ENCODE data around the gene TEX48. TPM values are rescaled to one million over a fixed set of nuclear protein-coding genes. Genes with fewer than 3 reads are reported as not detected.

Gene TEX48
- total and polyA plus RNA-seq, 5 donors from 2014 or later: not detected

GRCh38 chr9:114693248-114693855, 11.4 kb upstream of the TEX48 start:
- Mint-ChIP-seq H3K27me3 (peaks cover 47% of the 10 kb centered on the region), H3K4me1 (peaks cover 0 to 41% (median 30%) of the 10 kb centered on the region in 4 donors), H3K4me3 (no peak overlapping the region), H3K36me3 (no peaks in the 10 kb centered on the region), H3K27ac (no peak overlapping the region), H3K9me3 (no peaks in the 10 kb centered on the region)
- Histone ChIP-seq H3K27ac (ENCODE audit: insufficient read depth, low read length, poor library complexity, severe bottlenecking) (no peak overlapping the region), H3K27me3 (ENCODE audit: control insufficient read depth, insufficient read depth, low read length) (peaks cover 13% of the 10 kb centered on the region), H3K36me3 (ENCODE audit: control insufficient read depth, insufficient read depth, low read length) (no peaks in the 10 kb centered on the region), H3K4me3 (ENCODE audit: low read depth, low read length) (no peak overlapping the region), H3K9me3 (ENCODE audit: control insufficient read depth in 2 of 2, low read length in 2 of 2) (no peaks in the 10 kb centered on the region), H3K4me1 (ENCODE audit: control insufficient read depth, insufficient read depth, low read length, poor library complexity, severe bottlenecking) (peaks cover 24% of the 10 kb centered on the region)
- ATAC-seq (ENCODE audit: low read depth in 2 of 2) (no peak), DNase-seq (no peak)

GRCh38 chr9:114691956-114692295, 9.9 kb upstream of the TEX48 start:
- no peaks in the 10 kb centered on the region for H3K9me3 Mint-ChIP-seq
- Histone ChIP-seq H3K27me3 (ENCODE audit: control insufficient read depth, insufficient read depth, low read length) (peaks cover 13% of the 10 kb centered on the region), H3K9me3 (ENCODE audit: control insufficient read depth in 2 of 2, low read length in 2 of 2) (no peaks in the 10 kb centered on the region), H3K4me1 (ENCODE audit: control insufficient read depth, insufficient read depth, low read length, poor library complexity, severe bottlenecking) (peaks cover 16% of the 10 kb centered on the region), H3K4me3 (ENCODE audit: low read depth, low read length) (no peak overlapping the region), H3K27ac (ENCODE audit: insufficient read depth, low read length, poor library complexity, severe bottlenecking) (no peak overlapping the region), H3K36me3 (ENCODE audit: control insufficient read depth, insufficient read depth, low read length) (no peaks in the 10 kb centered on the region)
- no peaks in the 10 kb centered on the region for H3K36me3 Mint-ChIP-seq
- peaks cover 48% of the 10 kb centered on the region for H3K27me3 Mint-ChIP-seq
- DNase-seq: no peak
- ATAC-seq (ENCODE audit: low read depth in 2 of 2): no peak
- peak overlapping the region in 1 of 4 donors; percentile 59 for H3K4me3 Mint-ChIP-seq
- H3K27ac Mint-ChIP-seq: peak overlapping the region in 1 of 3 donors; percentile 89
- peaks cover 2 to 28% (median 17%) of the 10 kb centered on the region in 4 donors for H3K4me1 Mint-ChIP-seq

DNA sequence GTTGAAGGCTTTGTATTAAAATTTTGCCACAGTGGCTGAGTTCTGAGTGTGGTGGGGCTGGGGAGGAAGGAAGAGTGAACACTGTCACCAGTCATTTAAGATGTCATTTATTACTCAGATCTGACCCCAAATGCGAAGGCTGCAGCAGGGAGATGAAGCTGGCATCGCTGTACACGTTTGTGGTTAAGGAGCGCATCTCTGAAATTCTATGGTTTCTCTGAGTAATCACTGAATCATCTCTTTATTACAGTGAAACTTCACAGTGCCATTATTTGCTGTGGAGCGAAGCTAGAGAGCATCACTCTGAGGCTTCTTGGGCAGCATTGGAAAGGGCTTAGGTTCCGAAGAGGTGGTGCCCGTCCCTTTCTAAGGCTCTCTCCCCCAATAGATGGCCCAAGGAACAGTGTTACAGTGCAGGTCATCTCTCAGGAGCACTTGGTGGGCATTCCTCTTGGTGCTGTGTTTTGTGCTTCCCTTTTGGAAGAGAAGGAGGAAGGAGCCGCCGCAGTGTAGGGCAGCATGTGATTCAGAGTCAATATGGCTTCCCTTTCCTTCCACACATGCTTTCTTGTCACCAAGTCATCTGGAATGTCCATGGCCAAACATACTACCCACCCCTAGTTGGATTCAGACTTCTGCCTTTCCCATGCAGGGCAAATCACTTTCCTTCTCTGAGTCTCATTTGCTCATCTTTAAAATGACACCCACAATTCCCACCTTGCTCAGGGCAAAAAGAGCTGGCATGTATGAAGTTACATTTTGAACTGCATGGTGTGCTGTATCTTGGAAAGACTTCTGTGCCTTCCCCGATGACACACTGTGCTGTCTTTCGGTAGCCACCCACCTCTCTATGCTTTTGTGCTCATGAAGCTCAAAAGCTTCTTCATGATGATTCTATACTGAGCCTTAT, 9.3 kb upstream of the TEX48 start:
- Mint-ChIP-seq H3K9me3 (no peaks in the 10 kb centered on the region), H3K4me1 (peaks cover 4 to 21% (median 15%) of the 10 kb centered on the region in 4 donors)
- peak overlapping the region; percentile 69 for H3K4me3 ChIP-seq (ENCODE audit: low read depth, low read length)

DNA sequence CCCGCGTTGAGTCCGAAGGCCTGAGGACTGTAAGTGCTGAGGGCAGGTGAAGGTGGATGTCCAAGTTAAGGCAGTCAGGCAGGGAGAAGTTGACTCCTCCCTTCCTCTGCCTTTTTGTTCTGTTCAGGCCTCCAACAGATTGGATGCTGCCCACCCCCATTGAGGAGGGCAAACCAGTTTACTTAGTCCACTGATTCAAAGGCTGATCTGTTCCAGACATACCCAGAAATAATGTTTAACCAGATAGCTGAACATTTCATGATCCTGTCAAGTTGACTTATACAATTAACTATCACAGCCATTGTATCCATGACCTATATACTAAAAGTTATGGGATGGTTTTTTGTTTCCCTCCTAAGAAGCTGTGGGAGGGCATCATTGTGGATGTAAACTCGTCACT, 8.3 kb upstream of the TEX48 start:
- DNase-seq (no peak), ATAC-seq (ENCODE audit: low read depth in 2 of 2) (no peak)
- Mint-ChIP-seq H3K27me3 (peaks cover 45% of the 10 kb centered on the region), H3K27ac (no peak overlapping the region), H3K36me3 (no peaks in the 10 kb centered on the region), H3K4me3 (no peak overlapping the region), H3K4me1 (peaks cover 4 to 23% (median 15%) of the 10 kb centered on the region in 4 donors), H3K9me3 (no peaks in the 10 kb centered on the region)
- no peak overlapping the region for H3K4me3 ChIP-seq (ENCODE audit: low read depth, low read length)
- H3K4me1 ChIP-seq (ENCODE audit: control insufficient read depth, insufficient read depth, low read length, poor library complexity, severe bottlenecking): peaks cover 16% of the 10 kb centered on the region
- H3K9me3 ChIP-seq (ENCODE audit: control insufficient read depth in 2 of 2, low read length in 2 of 2): no peaks in the 10 kb centered on the region
- no peak overlapping the region for H3K27ac ChIP-seq (ENCODE audit: insufficient read depth, low read length, poor library complexity, severe bottlenecking)
- H3K27me3 ChIP-seq (ENCODE audit: control insufficient read depth, insufficient read depth, low read length): peaks cover 13% of the 10 kb centered on the region
- H3K36me3 ChIP-seq (ENCODE audit: control insufficient read depth, insufficient read depth, low read length): no peaks in the 10 kb centered on the region

More for the DNA sequence above, 9.3 kb upstream of the TEX48 start:
- peak; percentile 96 for ATAC-seq (ENCODE audit: low read depth in 2 of 2)
- Histone ChIP-seq H3K27me3 (ENCODE audit: control insufficient read depth, insufficient read depth, low read length) (peaks cover 13% of the 10 kb centered on the region), H3K9me3 (ENCODE audit: control insufficient read depth in 2 of 2, low read length in 2 of 2) (no peaks in the 10 kb centered on the region), H3K4me1 (ENCODE audit: control insufficient read depth, insufficient read depth, low read length, poor library complexity, severe bottlenecking) (peaks cover 16% of the 10 kb centered on the region), H3K36me3 (ENCODE audit: control insufficient read depth, insufficient read depth, low read length) (no peaks in the 10 kb centered on the region), H3K27ac (ENCODE audit: insufficient read depth, low read length, poor library complexity, severe bottlenecking) (no peak overlapping the region)
- Mint-ChIP-seq H3K27ac (peak overlapping the region; percentile 65 to 89 (median 87)), H3K4me3 (peak overlapping the region; percentile 4 to 64 (median 49)), H3K36me3 (no peaks in the 10 kb centered on the region), H3K27me3 (peaks cover 45% of the 10 kb centered on the region)
- DNase-seq: peak; percentile 7 to 93 (median 39)

DNA sequence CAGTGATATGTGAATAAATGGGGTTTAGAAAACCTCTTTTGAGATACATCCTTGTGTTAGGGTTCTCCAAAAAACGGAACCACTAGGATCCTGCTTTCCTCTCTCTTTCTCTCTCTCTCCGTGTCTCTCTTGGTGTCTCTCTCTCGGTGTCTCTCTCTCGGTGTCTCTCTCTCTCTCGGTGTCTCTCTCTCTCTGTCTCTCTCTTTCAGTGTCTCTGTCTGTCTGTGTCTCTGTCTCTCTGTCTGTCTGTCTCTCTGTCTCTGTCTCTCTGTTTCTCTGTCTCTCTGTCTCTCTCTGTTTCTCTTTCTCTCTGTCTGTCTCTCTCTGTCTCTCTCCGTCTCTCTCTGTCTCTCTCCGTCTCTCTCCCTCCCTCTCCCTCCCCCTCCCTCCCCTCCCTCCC, 7.8 kb upstream of the TEX48 start:
- Mint-ChIP-seq H3K9me3 (no peaks in the 10 kb centered on the region), H3K4me3 (no peak overlapping the region), H3K4me1 (peaks cover 4 to 22% (median 15%) of the 10 kb centered on the region in 4 donors), H3K36me3 (no peaks in the 10 kb centered on the region), H3K27ac (no peak overlapping the region), H3K27me3 (peaks cover 44% of the 10 kb centered on the region)
- no peak for DNase-seq
- Histone ChIP-seq H3K27ac (ENCODE audit: insufficient read depth, low read length, poor library complexity, severe bottlenecking) (no peak overlapping the region), H3K4me3 (ENCODE audit: low read depth, low read length) (no peak overlapping the region), H3K9me3 (ENCODE audit: control insufficient read depth in 2 of 2, low read length in 2 of 2) (no peaks in the 10 kb centered on the region), H3K36me3 (ENCODE audit: control insufficient read depth, insufficient read depth, low read length) (no peaks in the 10 kb centered on the region), H3K27me3 (ENCODE audit: control insufficient read depth, insufficient read depth, low read length) (peaks cover 13% of the 10 kb centered on the region), H3K4me1 (ENCODE audit: control insufficient read depth, insufficient read depth, low read length, poor library complexity, severe bottlenecking) (peaks cover 16% of the 10 kb centered on the region)
- ATAC-seq (ENCODE audit: low read depth in 2 of 2): no peak

GRCh38 chr9:114688909-114689610, 7.1 kb upstream of the TEX48 start:
- ATAC-seq (ENCODE audit: low read depth in 2 of 2) (no peak), DNase-seq (no peak)
- no peaks in the 10 kb centered on the region for H3K9me3 Mint-ChIP-seq
- H3K4me1 Mint-ChIP-seq: peaks cover 4 to 19% (median 15%) of the 10 kb centered on the region in 4 donors
- Histone ChIP-seq H3K27me3 (ENCODE audit: control insufficient read depth, insufficient read depth, low read length) (peaks cover 11% of the 10 kb centered on the region), H3K36me3 (ENCODE audit: control insufficient read depth, insufficient read depth, low read length) (no peaks in the 10 kb centered on the region), H3K9me3 (ENCODE audit: control insufficient read depth in 2 of 2, low read length in 2 of 2) (no peaks in the 10 kb centered on the region), H3K27ac (ENCODE audit: insufficient read depth, low read length, poor library complexity, severe bottlenecking) (no peak overlapping the region), H3K4me3 (ENCODE audit: low read depth, low read length) (no peak overlapping the region), H3K4me1 (ENCODE audit: control insufficient read depth, insufficient read depth, low read length, poor library complexity, severe bottlenecking) (peaks cover 16% of the 10 kb centered on the region)
- H3K4me3 Mint-ChIP-seq: no peak overlapping the region
- H3K27ac Mint-ChIP-seq: no peak overlapping the region
- H3K36me3 Mint-ChIP-seq: no peaks in the 10 kb centered on the region
- peaks cover 40% of the 10 kb centered on the region for H3K27me3 Mint-ChIP-seq

DNA sequence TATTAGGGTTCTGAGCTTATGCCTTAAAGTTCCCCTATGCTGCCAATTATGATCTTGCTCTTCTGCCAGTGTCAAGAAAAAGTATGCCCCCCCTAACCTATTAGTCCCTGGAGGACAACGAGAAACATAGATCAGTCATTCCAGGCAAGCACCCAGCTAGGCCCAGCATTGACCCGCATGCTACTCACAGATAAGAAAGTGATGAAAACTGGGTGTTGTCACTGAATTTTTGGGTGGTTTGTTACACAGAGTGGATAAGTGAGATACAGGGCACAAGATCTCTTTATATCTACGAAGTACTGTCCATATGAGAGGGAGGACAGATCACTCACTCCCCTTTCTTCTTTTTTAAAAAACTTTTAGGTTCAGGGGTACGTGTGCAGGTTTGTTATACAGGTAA, 6.4 kb upstream of the TEX48 start:
- Mint-ChIP-seq H3K36me3 (no peaks in the 10 kb centered on the region), H3K4me3 (peak overlapping the region in 1 of 4 donors; percentile 28), H3K9me3 (no peaks in the 10 kb centered on the region), H3K27ac (no peak overlapping the region), H3K4me1 (peaks cover 4 to 19% (median 15%) of the 10 kb centered on the region in 4 donors), H3K27me3 (peaks cover 34% of the 10 kb centered on the region)
- no peak for DNase-seq
- Histone ChIP-seq H3K27me3 (ENCODE audit: control insufficient read depth, insufficient read depth, low read length) (peaks cover 4% of the 10 kb centered on the region), H3K4me1 (ENCODE audit: control insufficient read depth, insufficient read depth, low read length, poor library complexity, severe bottlenecking) (peaks cover 16% of the 10 kb centered on the region), H3K4me3 (ENCODE audit: low read depth, low read length) (no peak overlapping the region), H3K27ac (ENCODE audit: insufficient read depth, low read length, poor library complexity, severe bottlenecking) (no peak overlapping the region), H3K36me3 (ENCODE audit: control insufficient read depth, insufficient read depth, low read length) (no peaks in the 10 kb centered on the region), H3K9me3 (ENCODE audit: control insufficient read depth in 2 of 2, low read length in 2 of 2) (no peaks in the 10 kb centered on the region)
- no peak for ATAC-seq (ENCODE audit: low read depth in 2 of 2)

Measured in CD4-positive, CD25-positive, alpha-beta regulatory T cell (primary cell).